Gastroesophageal sphincter (tissue), 3 donors: Measurements from ENCODE around the gene THSD4.

Source experiments
- POLR2A ChIP-seq, 2 donors: fragments of 450-650 bp; IDR thresholded peaks; one replicate each; pipeline ENCODE4 v1.6.1; 2017; ENCODE audit warnings: antibody characterized with exemption in 2 of 2, mild to moderate bottlenecking in 2 of 2, moderate library complexity in 1 of 2
- TF ChIP-seq, protein P1 (sequence below), 4 experiments: fragments of 200-600 bp in 2 of 4; fragments of 450-650 bp in 2 of 4; sonication (generic) in 1 of 4; IDR thresholded peaks; one replicate each; pipeline ENCODE4 v1.5.1; 2017 to 2019; ENCODE audit warnings: antibody characterized with exemption in 4 of 4, mild to moderate bottlenecking in 2 of 4, moderate library complexity in 2 of 4

DNA sequence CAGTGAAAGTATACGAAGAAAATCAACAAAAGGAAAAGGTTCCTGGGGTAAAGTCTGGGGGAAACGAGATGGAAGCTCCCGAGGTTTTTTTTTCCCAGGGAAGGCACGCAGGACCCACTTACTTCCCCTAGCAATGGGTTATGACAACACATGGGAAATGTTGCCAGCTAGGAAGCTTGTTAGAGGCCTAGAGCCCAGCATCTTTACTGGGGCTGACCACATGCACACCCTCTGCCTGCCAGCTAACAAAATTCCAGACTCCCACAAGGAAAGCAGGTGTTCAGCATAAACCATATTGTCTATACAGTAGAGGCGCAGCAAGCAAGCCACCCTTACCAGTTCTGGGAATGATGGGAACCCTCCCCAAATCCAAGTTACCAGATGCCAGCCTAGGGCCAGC lies 436.3 kb downstream of the THSD4 start:
- TF ChIP-seq, protein P1, sequence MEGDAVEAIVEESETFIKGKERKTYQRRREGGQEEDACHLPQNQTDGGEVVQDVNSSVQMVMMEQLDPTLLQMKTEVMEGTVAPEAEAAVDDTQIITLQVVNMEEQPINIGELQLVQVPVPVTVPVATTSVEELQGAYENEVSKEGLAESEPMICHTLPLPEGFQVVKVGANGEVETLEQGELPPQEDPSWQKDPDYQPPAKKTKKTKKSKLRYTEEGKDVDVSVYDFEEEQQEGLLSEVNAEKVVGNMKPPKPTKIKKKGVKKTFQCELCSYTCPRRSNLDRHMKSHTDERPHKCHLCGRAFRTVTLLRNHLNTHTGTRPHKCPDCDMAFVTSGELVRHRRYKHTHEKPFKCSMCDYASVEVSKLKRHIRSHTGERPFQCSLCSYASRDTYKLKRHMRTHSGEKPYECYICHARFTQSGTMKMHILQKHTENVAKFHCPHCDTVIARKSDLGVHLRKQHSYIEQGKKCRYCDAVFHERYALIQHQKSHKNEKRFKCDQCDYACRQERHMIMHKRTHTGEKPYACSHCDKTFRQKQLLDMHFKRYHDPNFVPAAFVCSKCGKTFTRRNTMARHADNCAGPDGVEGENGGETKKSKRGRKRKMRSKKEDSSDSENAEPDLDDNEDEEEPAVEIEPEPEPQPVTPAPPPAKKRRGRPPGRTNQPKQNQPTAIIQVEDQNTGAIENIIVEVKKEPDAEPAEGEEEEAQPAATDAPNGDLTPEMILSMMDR (IDR thresholded peaks at IDR 0.05), result no peak
- no peak for TF ChIP-seq POLR2A (IDR thresholded peaks at IDR 0.05)
